H1 (cell line): ENCODE data around the gene ASCC1. TPM values are rescaled to one million over a fixed set of nuclear protein-coding genes. Genes with fewer than 3 reads are reported as not detected.

ENCODE experiments used
- CTCF ChIA-PET: fragments of 300-600 bp; sonication (Branson Sonifier 250); formaldehyde crosslinking; loops from one replicate; lab custom pipeline; 2021; ENCODE audit not compliant: partially characterized antibody; lab: Charles Lee
- POLR2A ChIA-PET: fragments of 300-600 bp; sonication (Branson Sonifier 250); formaldehyde crosslinking; loops from one replicate; lab custom pipeline; 2021; ENCODE audit warnings: inconsistent platforms; ENCODE audit not compliant: partially characterized antibody; lab: Charles Lee
- DNase-seq, 2 experiments: peaks; one replicate each; pipeline versions ENCODE4 v3.0.0 to v3.0.0-alpha.2; 2010 to 2022; ENCODE audit warnings: low spot score in 2 of 2, low read depth in 1 of 2, mixed read lengths in 1 of 2
- FAIRE-seq: peaks from 2 replicates; lab custom pipeline; 2011; peaks lifted over from hg19 to GRCh38; lab: Jason Lieb, UNC
- H2AFZ ChIP-seq: 2 replicates; pipeline ENCODE4 v1.8.1; 2012; ENCODE audit warnings: low read length, inconsistent platforms
- H2AK5ac ChIP-seq: 2 replicates; pipeline ENCODE4 v1.6.1; 2013; ENCODE audit warnings: low read depth, low read length
- H2BK120ac ChIP-seq: replicated peaks from 2 replicates; pipeline ENCODE3; 2013; ENCODE audit warnings: low read depth, low read length, inconsistent platforms
- H2BK12ac ChIP-seq: 2 replicates; pipeline ENCODE4 v1.6.1; 2013; ENCODE audit warnings: low read depth, low read length
- H2BK15ac ChIP-seq: 2 replicates; pipeline ENCODE4 v1.6.1; 2013; ENCODE audit warnings: low read length
- H2BK20ac ChIP-seq: 2 replicates; pipeline ENCODE4 v1.6.1; 2013; ENCODE audit warnings: low read length
- H2BK5ac ChIP-seq: 2 replicates; pipeline ENCODE4 v1.6.1; 2013; ENCODE audit warnings: low read depth, low read length
- H3K14ac ChIP-seq: 2 replicates; pipeline ENCODE4 v1.6.1; 2013; ENCODE audit warnings: inconsistent platforms; ENCODE audit not compliant: insufficient read length
- H3K18ac ChIP-seq: 2 replicates; pipeline ENCODE4 v1.6.1; 2013; ENCODE audit warnings: low read length; ENCODE audit errors: extremely low read depth
- H3K23ac ChIP-seq: 2 replicates; pipeline ENCODE4 v1.6.1; 2013; ENCODE audit warnings: inconsistent platforms; ENCODE audit not compliant: insufficient read length
- H3K23me2 ChIP-seq: 2 replicates; pipeline ENCODE4 v1.6.1; 2013; ENCODE audit warnings: low read depth, low read length
- H3K27ac ChIP-seq: 2 replicates; pipeline ENCODE4 v1.6.1; 2011; ENCODE audit warnings: low read depth, low read length, inconsistent platforms
- H3K27me3 ChIP-seq, 4 experiments: replicated peaks in 1 of 4; 1 replicate in 1 of 4; 2 replicates in 3 of 4; pipeline versions ENCODE4 v1.6.1 to v1.8.1; 2011 to 2013; ENCODE audit warnings: low read length in 3 of 4, mild to moderate bottlenecking in 3 of 4, inconsistent platforms in 2 of 4, mixed read lengths in 2 of 4, moderate library complexity in 1 of 4; ENCODE audit not compliant: control insufficient read depth in 3 of 4, insufficient read depth in 3 of 4; ENCODE audit errors: extremely low read depth in 1 of 4
- H3K36me3 ChIP-seq, 4 experiments: 2 replicates each; pipeline versions ENCODE4 v1.6.1 to v1.8.1; 2011 to 2013; ENCODE audit warnings: mild to moderate bottlenecking in 4 of 4, low read length in 3 of 4, moderate library complexity in 2 of 4, control low read depth in 1 of 4, inconsistent platforms in 1 of 4; ENCODE audit not compliant: insufficient read depth in 4 of 4, control insufficient read depth in 2 of 4
- H3K4ac ChIP-seq: replicated peaks from 2 replicates; pipeline ENCODE3; 2013; ENCODE audit warnings: low read length, low read depth, mixed read lengths, inconsistent platforms; ENCODE audit not compliant: insufficient read length
- H3K4me1 ChIP-seq, 4 experiments: replicated peaks in 1 of 4; 1 replicate in 1 of 4; 2 replicates in 3 of 4; pipeline versions ENCODE4 v1.6.1 to v1.8.1; 2011 to 2013; ENCODE audit warnings: low read length in 3 of 4, inconsistent platforms in 2 of 4, mixed read lengths in 1 of 4; ENCODE audit not compliant: insufficient read depth in 4 of 4, control insufficient read depth in 3 of 4
- H3K4me2 ChIP-seq, 2 experiments: 2 replicates each; pipeline versions ENCODE4 v1.6.1 to v1.8.1; 2011 to 2013; ENCODE audit warnings: low read depth in 2 of 2, low read length in 2 of 2, control low read depth in 1 of 2, inconsistent platforms in 1 of 2, mild to moderate bottlenecking in 1 of 2; ENCODE audit not compliant: insufficient read depth in 1 of 2
- H3K4me3 ChIP-seq, 4 experiments: fragments of 200-600, 300-600 bp in 1 of 4; sonication (generic), shearing (Covaris generic), sonication (Bioruptor Twin) in 1 of 4; 2 replicates each; pipeline versions ENCODE4 v1.5.1 to v1.8.1; 2011 to 2016; ENCODE audit warnings: low read length in 4 of 4, low read depth in 3 of 4, control low read depth in 2 of 4, inconsistent platforms in 2 of 4, mild to moderate bottlenecking in 2 of 4, mixed read lengths in 1 of 4, moderate library complexity in 1 of 4; ENCODE audit not compliant: insufficient read depth in 2 of 4; ENCODE audit errors: extremely low read depth in 1 of 4
- H3K56ac ChIP-seq: replicated peaks from 2 replicates; pipeline ENCODE3; 2013; ENCODE audit warnings: low read depth, mild to moderate bottlenecking, mixed read lengths, low read length, inconsistent platforms; ENCODE audit not compliant: insufficient read length
- H3K79me1 ChIP-seq: 2 replicates; pipeline ENCODE4 v1.6.1; 2013; ENCODE audit warnings: low read depth, low read length, control low read depth
- H3K79me2 ChIP-seq, 2 experiments: 2 replicates each; pipeline versions ENCODE4 v1.6.1 to v1.8.1; 2012 to 2013; ENCODE audit warnings: low read length in 2 of 2, mild to moderate bottlenecking in 2 of 2, inconsistent platforms in 1 of 2; ENCODE audit not compliant: insufficient read depth in 2 of 2, control insufficient read depth in 1 of 2
- H3K9ac ChIP-seq, 4 experiments: replicated peaks in 1 of 4; 1 replicate in 1 of 4; 2 replicates in 3 of 4; pipeline versions ENCODE4 v1.6.1 to v1.8.1; 2011 to 2013; ENCODE audit warnings: low read depth in 3 of 4, low read length in 3 of 4, control low read depth in 2 of 4, mild to moderate bottlenecking in 2 of 4, moderate library complexity in 2 of 4, inconsistent platforms in 1 of 4; ENCODE audit errors: extremely low read depth in 1 of 4
- H3K9me3 ChIP-seq, 2 experiments: 2 replicates each; pipeline versions ENCODE4 v1.6.1 to v1.8.1; 2012 to 2013; ENCODE audit warnings: mild to moderate bottlenecking in 2 of 2, moderate library complexity in 2 of 2, control low read depth in 1 of 2, inconsistent platforms in 1 of 2, low read depth in 1 of 2, low read length in 1 of 2, mixed read lengths in 1 of 2; ENCODE audit not compliant: insufficient read depth in 2 of 2
- H4K20me1 ChIP-seq, 2 experiments: replicated peaks in 1 of 2; 2 replicates each; pipeline versions ENCODE3 to v1.8.1; 2011 to 2013; ENCODE audit warnings: inconsistent platforms in 2 of 2, low read length in 2 of 2, mild to moderate bottlenecking in 1 of 2; ENCODE audit not compliant: insufficient read depth in 2 of 2, control insufficient read depth in 1 of 2
- H4K5ac ChIP-seq: 2 replicates; pipeline ENCODE4 v1.6.1; 2013; ENCODE audit warnings: low read length, low read depth, mixed read lengths, inconsistent platforms; ENCODE audit not compliant: insufficient read length
- H4K8ac ChIP-seq: 2 replicates; pipeline ENCODE4 v1.8.0; 2013; ENCODE audit warnings: mild to moderate bottlenecking, moderate library complexity, low read length, inconsistent platforms; ENCODE audit not compliant: insufficient read depth; ENCODE audit errors: extremely low read depth
- H4K91ac ChIP-seq: replicated peaks from 2 replicates; pipeline ENCODE3; 2013; ENCODE audit warnings: low read length, mixed read lengths, inconsistent platforms; ENCODE audit not compliant: insufficient read length
- ASH2L ChIP-seq: fragments of 200-600, 300-600 bp; sonication (generic); IDR thresholded peaks from one replicate; pipeline ENCODE4 v1.7.1; 2017; ENCODE audit warnings: low read length
- BCL11A ChIP-seq, 2 experiments: IDR thresholded peaks; one replicate each; pipeline ENCODE4 v1.6.1; 2011; ENCODE audit warnings: low read depth in 2 of 2, low read length in 2 of 2, mild to moderate bottlenecking in 2 of 2
- BRCA1 ChIP-seq: IDR thresholded peaks from 2 replicates; pipeline ENCODE4 v1.6.1; 2012; ENCODE audit warnings: low read depth, low read length, improper control_type of control experiment
- CHD1 ChIP-seq: IDR thresholded peaks from 2 replicates; pipeline ENCODE4 v1.6.1; 2012; ENCODE audit warnings: low read depth, low read length, improper control_type of control experiment
- HDAC2 ChIP-seq, 2 experiments: fragments of 300-600 bp in 1 of 2; sonication (generic) in 1 of 2; IDR thresholded peaks; 2 replicates each; pipeline ENCODE4 v1.6.1; 2011 to 2012; ENCODE audit warnings: low read depth in 2 of 2, low read length in 2 of 2, mild to moderate bottlenecking in 2 of 2, moderate library complexity in 2 of 2, borderline replicate concordance in 1 of 2, inconsistent platforms in 1 of 2
- POLR2AphosphoS5 ChIP-seq: IDR thresholded peaks from 2 replicates; pipeline ENCODE4 v1.6.1; 2011; ENCODE audit warnings: low read depth, low read length
- TAF1 ChIP-seq: IDR thresholded peaks from 2 replicates; pipeline ENCODE4 v1.6.1; 2011; ENCODE audit warnings: mild to moderate bottlenecking, low read depth, low read length
- WGBS, 2 experiments: shearing (Covaris generic) in 1 of 2; methylation state at CpG; one replicate each; pipeline versions ENCODE4 v1.1.6 to v1.1.7; 2013 to 2015; ENCODE audit warnings: low lambda C conversion rate in 2 of 2, mixed read lengths in 2 of 2, inconsistent platforms in 1 of 2, low coverage in 1 of 2, missing lambda C conversion rate in 1 of 2; ENCODE audit not compliant: insufficient replicate concordance in 2 of 2, insufficient coverage in 1 of 2, insufficient read length in 1 of 2; ENCODE audit errors: extremely low coverage in 1 of 2, missing lambda C conversion rate in 1 of 2; 5-methylcytosine and 5-hydroxymethylcytosine counted together
- polyA plus RNA-seq, 7 experiments: library from polyadenylated mRNA; depleted of rRNA in 3 of 7; stranded (reverse) in 5 of 7; unstranded in 2 of 7; fragments of >200 nt in 5 of 7; fragments of 200-250 nt in 2 of 7; gene quantifications; 1 replicate in 5 of 7; 2 replicates in 1 of 7; 4 replicates in 1 of 7; pipeline versions ENCODE4 v1.2.1 to v1.2.3, GENCODE V29; 2011 to 2013; ENCODE audit warnings: missing spikeins in 2 of 7, mixed read lengths in 2 of 7
- total RNA-seq: library from RNA; stranded (reverse); fragmentation: NEBNext Ultra II Directional; extraction: Animal tissue kit (Norgen Biotek cat#: 25700); gene quantifications from 2 replicates; pipeline ENCODE4 v1.2.1, GENCODE V29; 2021

The ASCC1 gene
- total and polyA plus RNA-seq, 2 of the 8 experiments (the other 6 are each of a cell fraction or from before 2014, with no cell fraction given): 25.6 to 35.8 TPM

- Histone ChIP-seq H4K20me1 (peaks cover 2 to 3% of the 10 kb centered on the region in 2 experiments), H3K9me3 (no peaks in the 10 kb centered on the region), H3K23me2 (no peaks in the 10 kb centered on the region), H2AFZ (no peak overlapping the region), H3K9ac (no peak overlapping the region), H3K14ac (no peak overlapping the region), H2BK12ac (no peak overlapping the region), H3K4me2 (no peak overlapping the region), H3K4me3 (no peak overlapping the region), H3K23ac (no peak overlapping the region), H3K18ac (no peak overlapping the region), H4K5ac (no peak overlapping the region), H3K4me1 (peaks cover 0 to 6% (median 3%) of the 10 kb centered on the region in 4 experiments; a peak in 4 of 7 replicates), H3K27me3 (no peaks in the 10 kb centered on the region), H2BK15ac (no peak overlapping the region), H3K79me1 (peaks cover 4% of the 10 kb centered on the region; the same call in 1 of the 2 replicates), H3K79me2 (peaks cover 3 to 23% of the 10 kb centered on the region in 2 experiments; a peak in 3 of 4 replicates), H2BK5ac (no peak overlapping the region), H2BK120ac (no peak overlapping the region), H3K27ac (no peak overlapping the region), H2AK5ac (no peak overlapping the region), H4K8ac (no peak overlapping the region), H3K36me3 (peaks cover 14 to 29% (median 22%) of the 10 kb centered on the region in 4 experiments), H3K56ac (no peak overlapping the region), H2BK20ac (no peak overlapping the region), H4K91ac (no peak overlapping the region), H3K4ac (no peak overlapping the region)
- CTCF ChIA-PET: interaction anchor here (0.6 to 2.9 kb wide), 11 partner anchors 10 to 501 kb away, joined by 3 to 8 read pairs (median 3); no protein-coding TSS in a partner anchor
- 85% methylated on average over 8 of the region's 8 CpGs; no CpG with 5 or more reads in 1 of the 2 experiments for WGBS, 2 experiments
- POLR2A ChIA-PET: interaction anchor here (0.6 to 4.2 kb wide), 11 partner anchors 9 to 181 kb away, joined by 3 to 25 read pairs (median 3); partner anchors contain the start of genes ANAPC16, ASCC1 and DDIT4
- DNase-seq (no peak), FAIRE-seq (no peak)
- TF ChIP-seq POLR2AphosphoS5: no peak
- TF ChIP-seq BRCA1: no peak
- TF ChIP-seq ASH2L: no peak
- TF ChIP-seq TAF1: no peak
- TF ChIP-seq CHD1: no peak
- no peak for TF ChIP-seq BCL11A (IDR thresholded peaks at IDR 0.05; ENCODE audit: low read depth in 2 of 2, low read length in 2 of 2)
- no peak for TF ChIP-seq HDAC2 (IDR thresholded peaks at IDR 0.05; ENCODE audit: borderline replicate concordance in 1 of 2, low read depth in 2 of 2, low read length in 2 of 2)
Observed at GRCh38 chr10:72229261-72230251, 13.5 kb upstream of the ASCC1 start.
